ENCODE data around the gene PYDC1.
"Not testable (repeated sequence)": the region's sequence is repeated elsewhere in the genome, so short reads cannot be mapped to it uniquely, and the experiment has no call there.

Gene PYDC1

DNA sequence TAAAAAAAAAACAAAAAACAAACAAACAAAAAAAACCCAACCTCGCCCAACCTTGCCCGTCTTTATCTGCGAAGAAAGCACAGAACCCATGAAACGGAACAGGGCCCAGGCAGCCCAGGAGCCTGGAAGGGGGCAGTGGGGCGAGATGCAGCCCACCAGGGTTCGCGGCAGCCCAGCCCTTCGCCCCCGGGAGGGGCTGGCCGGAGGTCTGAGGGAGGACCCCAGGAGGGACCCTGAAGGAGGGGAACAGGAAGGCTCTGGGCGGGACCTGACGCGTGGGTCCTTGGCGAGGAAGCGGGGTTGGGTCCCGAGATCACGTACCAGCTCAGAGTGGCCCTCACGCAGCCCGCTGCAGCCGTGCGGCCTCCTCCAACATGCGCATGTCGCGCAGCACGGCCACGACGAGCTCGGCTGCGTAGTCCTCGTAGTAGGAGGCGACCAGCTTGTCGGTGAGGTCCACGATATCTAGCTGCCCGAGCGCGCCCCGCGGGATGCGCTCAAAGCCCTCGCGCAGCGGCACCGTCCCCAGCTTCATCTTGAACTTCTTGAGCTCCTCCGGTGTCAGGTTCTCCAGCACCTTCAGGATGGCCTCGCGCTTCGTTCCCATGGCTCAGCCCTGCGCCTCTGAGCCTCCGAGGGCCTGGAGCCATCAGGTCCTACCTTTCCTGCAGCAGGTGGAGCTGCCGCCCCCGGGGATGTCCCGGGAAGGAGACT, at the start of gene PYDC1:
TSS of gene PYDC1 (minus strand) at position 714 of the 714 bp plus-strand sequence. CDS start at position 607, 107 bp downstream.
- DNase-seq: peak; percentile 37

DNA sequence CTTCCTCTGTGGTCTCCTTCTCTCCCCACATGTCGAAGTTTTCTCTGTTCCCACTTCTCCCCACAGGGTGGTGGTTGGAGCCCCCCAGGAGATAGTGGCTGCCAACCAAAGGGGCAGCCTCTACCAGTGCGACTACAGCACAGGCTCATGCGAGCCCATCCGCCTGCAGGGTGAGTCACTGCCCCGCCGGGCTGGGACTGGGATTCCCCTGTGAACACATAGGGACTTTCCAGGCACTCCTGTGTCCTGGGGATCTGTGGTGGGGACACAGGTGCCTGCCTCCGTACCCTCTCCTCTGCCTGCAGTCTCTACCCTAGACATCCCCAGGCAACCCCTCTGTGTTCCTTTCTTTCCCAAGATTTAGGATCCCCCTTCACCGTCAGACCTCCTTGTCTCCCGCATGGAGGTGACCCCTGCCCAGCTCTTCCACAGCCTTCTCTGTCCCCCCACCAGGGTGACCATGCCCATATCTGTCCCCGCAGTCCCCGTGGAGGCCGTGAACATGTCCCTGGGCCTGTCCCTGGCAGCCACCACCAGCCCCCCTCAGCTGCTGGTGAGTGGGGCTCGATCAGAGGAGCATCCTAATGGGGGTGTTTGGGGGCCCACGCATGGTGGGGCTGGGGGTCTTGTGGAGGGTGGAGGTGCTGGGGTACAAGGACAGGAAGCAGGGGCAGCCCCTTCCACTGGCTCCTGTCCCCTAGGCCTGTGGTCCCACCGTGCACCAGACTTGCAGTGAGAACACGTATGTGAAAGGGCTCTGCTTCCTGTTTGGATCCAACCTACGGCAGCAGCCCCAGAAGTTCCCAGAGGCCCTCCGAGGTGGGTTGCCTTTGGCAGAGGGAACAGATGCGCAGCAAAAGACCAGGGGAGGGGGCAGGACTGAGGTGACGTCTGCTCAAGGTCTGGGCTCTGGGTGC, 48.7 kb upstream of the PYDC1 start:
- DNase-seq: peak; percentile 86

DNA sequence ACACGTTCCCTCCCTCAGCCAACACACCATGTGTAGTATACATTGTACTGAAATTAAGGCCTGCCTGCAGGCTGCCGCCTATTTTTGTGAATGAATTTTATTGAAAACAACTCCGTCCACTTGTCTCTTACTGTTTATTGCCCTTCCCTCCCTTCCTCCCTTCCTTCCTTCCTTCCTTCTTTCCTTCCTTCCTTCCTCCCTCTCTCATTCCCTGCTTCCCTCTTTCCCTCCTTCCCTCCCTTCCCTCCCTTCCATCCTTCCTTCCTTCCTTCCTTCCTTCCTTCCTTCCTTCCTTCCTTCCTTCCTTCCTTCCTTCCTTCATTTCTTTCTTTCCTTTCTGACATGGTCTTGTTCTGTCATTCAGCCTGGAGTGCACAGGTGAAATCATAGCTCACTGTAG, 45.1 kb upstream of the PYDC1 start:
- DNase-seq: no peak

DNA sequence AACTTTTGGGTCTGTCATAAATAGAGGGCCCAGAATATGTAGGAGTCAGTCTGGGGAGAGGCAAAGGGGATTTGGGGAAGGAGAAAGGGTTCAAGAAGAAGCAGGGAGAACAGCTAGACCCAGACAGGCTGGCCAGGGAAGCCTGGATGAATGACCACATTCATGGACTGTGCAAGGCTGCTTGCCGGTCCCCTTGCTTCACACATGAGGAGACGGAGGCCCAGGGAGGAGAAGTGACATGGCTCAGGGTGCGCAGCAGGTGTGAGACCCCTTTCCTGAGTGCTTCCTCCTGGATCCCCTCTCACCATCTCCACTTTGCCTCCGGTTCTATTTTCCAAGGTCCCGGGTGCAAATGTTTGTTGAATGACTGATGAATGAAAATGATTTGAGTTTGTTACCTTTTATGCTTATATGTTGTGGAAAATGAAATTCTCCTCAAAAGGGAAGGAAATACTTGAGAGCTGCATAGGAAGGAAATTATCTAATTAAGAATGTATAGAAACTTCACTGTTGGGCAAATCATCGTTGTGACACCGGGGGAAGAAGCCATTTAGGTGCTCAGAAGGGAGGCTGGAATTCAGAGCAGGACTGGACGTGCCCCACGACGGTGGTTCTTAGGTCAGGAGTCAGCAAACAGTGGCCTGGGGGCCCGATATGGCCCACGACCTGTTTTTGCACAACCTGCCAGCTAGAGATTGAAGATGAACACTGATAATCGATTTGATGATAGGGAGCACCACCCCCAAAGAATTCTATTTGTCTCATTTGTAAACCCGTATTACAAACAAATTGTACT, 43.4 kb upstream of the PYDC1 start:
- no peak for DNase-seq

DNA sequence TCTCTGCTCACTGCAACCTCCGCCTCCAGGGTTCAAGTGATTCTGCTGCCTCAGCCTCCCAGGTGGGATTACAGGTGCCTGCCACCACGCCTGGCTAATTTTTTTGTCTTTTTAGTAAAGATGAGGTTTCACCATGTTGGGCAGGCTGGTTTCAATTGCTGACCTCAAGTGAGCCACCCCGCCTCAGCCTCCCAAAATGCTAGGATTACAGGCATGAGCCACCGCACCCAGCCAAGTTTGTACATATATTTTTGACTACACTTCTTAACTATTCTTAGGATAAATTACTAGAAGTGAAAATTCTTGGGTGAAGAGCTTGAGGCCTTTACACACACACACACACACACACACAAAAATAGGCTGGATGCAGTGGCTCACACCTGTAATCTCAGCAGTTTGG, 41.4 kb upstream of the PYDC1 start:
- no peak for DNase-seq

DNA sequence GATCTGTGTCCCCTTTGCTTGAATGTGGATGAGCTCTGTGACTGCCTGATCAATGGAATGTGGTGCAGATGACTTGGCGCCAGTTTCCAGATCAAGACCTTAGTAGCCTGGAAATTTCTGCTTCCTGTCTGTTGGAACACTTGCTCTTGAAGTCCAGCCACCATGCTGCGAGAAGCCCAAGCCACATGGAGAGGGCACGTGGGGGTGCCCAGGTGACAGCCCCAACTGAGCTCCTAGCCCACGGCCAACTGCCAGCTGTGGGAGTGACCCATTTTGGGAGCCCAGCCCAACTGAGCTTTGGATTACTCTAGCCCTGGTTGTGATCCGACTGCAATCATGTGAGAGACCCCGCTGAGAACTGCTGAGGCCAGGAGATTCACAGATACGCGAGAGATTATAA, 39.5 kb upstream of the PYDC1 start:
- DNase-seq: no peak

DNA sequence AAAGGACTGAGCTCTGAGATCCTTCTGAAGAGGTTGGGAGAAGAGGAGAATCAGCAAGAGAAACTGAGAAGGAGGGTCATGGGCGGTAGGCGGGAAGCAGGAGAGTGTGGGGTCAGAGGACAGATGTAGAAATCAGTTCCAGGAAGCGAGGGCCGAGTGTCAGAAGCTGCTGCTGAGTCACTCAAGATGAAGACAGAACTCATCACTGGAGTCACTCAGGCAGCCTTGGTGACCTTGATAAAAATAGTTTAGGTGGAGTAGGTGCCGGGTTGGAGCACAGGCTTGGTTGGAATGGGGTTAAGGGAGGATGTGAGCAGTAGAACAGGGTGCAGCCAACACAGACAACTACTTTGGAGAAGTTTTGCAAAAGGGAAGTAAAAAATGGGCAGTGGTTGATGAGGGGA, 36.7 kb upstream of the PYDC1 start:
- DNase-seq: peak; percentile 66

DNA sequence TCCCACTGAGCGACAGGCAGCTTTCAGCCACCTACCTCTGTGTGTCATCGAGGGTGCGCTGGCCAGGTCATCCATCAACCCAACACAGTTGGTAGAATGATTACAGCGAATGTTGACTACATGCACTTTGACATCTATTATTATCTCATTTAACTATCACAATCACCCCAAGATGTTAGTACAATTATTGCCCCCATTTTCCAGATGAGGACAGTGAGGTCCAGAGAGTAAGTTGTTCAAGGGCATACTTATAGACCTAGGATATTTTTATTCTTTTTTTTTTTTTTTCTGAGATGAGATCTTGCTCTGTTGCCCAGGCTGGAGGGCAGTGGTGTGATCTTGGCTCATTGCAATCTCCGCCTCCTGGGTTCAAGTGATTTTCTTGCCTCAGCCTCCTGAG, 34.5 kb upstream of the PYDC1 start:
- no peak for DNase-seq

DNA sequence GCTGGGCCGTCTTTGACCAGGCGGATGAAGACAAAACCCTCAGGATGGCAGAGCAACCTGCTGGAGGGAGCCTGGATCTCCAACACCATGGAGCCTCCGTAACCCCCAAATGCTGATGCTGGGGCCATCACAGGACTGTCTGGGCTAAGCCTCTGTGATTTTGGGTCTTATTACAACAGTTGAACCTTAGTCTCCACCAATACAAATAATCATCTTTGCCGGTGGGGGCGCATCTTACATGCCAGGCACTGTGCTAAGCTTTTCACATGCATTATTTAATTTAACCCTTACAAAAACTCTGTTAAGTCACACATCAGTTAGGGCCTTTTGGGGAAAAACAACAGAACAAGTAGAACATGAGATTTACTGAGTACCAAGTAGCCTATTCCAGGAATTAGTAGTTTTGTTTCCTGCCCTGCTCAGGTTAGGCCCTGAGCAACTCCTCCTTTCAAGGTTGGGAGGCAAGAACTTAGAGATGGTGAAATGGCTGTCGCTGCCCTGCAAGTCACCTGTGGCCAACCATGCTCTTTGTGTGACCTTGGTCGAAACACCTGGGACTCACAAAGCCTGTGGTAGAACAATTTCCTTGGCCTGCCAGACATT, 33.9 kb upstream of the PYDC1 start:
- DNase-seq: no peak

DNA sequence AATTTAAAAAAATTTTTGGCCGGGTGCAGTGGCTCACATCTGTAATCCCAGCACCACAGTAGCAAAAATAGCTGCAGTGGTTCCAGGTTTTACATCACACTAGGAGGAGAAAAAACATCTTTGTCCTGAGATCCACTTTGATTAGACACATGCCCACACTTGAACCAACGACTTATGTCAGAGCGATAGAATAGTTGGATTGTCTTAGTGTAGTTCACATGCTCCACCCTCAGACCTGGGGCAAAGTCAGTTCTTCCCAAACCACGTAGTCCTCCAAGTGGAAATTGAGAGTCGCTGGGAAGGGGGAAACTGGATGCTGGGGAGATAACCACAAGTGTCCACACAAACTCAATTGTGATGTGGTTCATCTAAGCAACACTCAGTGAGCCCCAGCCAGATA, 31.4 kb upstream of the PYDC1 start:
- no peak for DNase-seq

DNA sequence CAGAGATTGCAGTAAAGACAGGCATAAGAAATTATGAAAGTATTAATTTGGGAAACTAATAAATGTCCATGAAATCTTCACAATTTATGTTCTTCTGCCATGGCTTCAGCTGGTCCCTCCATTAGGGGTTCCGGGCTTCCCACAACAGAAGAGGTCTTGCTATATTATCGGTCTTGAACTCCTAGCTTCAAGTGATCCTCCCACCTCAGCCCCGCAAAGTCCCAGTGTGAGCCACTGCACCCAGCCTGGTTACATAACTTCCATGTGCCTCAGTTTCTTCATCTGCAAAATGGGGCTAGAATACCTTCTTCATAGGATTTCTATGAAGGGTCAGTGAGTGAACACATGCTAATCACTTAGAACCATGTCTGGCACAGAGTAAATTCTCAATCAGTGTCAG, 29.4 kb upstream of the PYDC1 start:
- no peak for DNase-seq

DNA sequence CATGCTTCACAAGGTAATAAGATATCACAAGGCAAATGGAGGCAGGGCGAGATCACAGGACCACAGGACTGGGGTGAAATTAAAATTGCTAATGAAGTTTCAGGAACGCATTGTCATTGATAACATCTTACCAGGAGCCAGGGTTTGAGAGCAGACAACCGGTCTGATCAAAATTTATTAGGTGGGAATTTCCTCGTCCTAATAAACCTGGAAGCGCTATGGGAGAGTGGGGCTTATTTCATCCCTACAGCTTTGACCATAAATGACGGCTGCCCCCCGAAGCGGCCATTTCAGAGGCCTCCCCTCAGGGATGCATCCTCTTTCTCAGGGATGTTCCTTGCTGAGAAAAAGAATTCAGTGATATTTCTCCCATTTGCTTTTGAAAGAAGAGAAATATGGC, 28.7 kb upstream of the PYDC1 start:
- not testable (repeated sequence) for DNase-seq

DNA sequence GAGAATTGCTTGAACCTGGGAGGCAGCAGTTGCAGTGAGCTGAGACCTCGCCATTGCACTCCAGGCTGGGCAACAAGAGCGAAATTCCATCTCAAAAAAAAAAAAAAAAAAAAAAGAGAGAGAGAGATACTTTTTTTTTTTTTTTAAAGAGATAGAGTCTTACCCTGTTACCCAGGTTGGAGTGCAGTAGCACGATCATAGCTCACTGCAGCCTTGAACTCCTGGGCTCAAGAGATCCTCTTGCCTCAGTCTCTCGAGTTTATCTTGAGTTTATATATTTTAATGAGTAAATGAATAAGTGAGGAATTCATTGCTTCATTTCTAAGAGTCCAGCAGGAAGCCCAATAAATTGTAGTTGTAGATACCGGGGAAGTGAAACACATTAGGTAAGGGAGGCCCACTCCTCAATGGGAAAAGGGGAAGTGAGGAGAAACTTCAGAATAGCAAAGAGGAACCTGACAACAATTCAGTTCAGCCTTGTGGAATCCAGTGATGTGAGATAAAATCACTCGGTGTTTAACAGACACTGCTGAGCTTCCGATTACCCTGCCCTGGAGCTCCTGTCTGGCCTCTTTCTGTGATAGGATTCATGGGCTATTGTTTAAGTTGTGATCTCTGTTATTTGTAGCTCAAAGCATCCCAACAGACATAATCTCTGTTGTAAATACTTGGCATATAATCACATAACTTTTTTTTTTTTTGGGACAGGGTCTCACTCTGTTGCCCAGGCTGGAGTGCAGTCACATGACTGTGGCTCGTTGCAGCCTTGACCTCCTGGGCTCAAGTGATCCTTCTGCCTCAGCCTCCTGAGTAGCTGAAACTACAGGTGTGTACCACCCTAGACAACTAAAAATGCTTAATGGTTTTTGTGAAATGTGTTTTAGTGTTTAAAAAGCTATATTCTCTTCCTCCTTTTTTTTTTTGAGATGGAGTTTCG, 27.1 kb upstream of the PYDC1 start:
- DNase-seq: no peak

DNA sequence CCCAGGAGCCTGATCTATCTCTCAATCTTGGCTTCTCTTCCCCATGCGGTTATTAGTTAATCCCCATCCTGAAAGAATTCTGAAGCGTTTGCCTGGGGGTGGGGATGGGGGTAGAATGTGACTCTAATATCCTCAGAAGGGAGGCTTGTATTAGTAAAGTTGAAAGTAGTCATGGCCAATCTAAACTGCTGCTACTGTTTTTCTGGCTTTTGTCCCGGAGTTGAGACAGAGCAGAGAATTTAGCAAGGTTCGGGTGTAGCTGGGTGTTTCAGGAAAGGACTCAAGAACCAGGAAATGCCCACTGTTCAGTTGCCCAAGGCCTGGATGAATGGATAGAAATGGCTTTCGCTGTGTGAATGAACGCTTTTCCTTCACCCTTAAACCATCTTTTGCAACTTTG, 25.3 kb upstream of the PYDC1 start:
- no peak for DNase-seq

DNA sequence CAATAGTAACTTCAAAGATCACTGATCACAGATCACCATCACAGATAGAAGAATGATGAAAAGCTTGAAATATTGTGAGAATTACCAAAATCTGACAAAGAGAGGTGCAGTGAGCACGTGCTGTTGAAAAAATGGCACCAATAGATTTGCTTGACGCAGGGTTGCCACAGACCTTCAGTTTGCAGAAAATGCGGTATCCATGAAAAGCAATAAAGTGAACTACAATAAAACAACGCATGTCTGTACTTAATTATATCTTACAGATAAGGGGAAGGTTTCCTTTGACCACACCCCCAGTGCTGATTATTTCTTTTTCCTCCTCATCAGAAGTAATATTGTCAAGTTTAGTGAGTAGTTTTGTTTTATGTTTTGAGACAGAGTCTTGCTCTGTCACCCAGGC, 21.1 kb upstream of the PYDC1 start:
- DNase-seq: no peak

DNA sequence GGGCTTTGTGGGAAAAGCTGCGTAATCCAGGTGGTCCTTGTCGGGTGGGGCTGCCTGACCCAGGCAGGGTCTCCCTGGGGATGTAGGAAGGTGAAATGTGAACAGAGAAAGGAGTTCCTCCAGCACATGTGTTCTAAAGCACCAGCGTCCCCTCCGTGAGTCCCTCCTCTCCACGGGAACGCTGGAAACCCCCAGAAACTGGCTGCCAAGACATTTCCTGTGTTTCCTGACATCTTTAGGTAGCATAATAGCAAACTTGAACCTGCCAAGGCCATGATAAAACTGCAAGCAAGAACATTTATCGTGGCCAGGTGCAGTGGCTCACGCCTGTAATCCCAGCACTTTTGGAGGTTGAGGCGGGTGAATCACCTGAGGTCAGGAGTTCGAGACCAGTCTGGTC, 12.6 kb upstream of the PYDC1 start:
- no peak for DNase-seq

DNA sequence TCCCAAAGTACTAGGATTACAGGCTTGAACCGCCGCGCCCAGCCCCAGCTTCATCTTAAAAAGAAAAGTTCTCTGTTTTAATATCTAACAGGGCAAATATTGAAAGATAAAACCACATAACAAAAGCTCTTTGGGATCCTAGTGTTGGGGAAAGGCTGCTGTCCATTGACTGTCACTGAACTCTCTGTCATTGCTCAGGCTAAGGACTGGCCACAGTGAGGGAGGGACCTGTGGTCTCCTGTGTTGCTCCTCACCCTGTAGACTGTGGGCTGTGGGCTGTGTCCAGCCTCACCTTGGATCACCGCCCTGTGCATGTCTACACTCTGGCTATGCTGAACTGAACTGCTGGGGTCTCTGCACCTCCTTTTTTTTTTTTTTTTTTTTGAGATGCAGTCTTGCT, 11.3 kb upstream of the PYDC1 start:
- no peak for DNase-seq

DNA sequence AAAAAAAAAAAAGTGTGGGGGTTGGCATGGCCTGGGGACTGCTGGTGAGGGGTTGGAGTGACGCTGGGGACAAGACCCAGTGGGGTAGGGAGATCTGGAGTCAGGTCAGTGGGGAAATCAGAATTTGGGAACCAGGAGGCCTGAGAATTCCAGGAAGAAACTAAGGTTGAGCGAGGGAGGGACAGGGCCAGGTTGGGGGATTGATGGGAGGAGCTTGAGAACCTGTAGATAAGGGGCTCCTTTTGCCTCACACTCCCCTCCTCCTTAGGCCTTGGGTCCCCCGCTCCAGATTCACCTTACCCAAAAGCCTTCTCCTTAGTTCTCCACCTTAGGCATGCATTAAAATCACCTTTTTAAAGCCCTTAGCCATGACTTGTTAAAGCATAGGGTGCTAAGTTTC, 8.3 kb upstream of the PYDC1 start:
- DNase-seq: no peak

DNA sequence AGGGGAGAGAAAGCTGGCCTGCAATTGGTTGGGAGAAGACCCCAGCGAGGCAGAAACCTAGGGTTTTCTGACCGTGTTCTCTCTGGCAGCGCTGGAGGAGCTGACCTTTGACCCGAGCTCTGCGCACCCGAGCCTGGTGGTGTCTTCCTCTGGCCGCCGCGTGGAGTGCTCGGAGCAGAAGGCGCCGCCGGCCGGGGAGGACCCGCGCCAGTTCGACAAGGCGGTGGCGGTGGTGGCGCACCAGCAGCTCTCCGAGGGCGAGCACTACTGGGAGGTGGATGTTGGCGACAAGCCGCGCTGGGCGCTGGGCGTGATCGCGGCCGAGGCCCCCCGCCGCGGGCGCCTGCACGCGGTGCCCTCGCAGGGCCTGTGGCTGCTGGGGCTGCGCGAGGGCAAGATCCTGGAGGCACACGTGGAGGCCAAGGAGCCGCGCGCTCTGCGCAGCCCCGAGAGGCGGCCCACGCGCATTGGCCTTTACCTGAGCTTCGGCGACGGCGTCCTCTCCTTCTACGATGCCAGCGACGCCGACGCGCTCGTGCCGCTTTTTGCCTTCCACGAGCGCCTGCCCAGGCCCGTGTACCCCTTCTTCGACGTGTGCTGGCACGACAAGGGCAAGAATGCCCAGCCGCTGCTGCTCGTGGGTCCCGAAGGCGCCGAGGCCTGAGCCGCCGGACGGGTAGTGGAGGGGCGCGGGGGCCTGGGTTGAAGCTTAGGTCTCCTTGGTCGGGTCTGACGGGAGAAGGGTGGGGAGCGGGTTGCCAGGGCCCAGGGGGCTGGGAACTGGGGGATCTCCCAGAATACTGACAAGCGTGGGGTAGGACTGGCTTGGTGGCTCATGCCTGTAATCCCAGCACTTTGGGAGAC, 7.4 kb upstream of the PYDC1 start:
- no peak for DNase-seq

DNA sequence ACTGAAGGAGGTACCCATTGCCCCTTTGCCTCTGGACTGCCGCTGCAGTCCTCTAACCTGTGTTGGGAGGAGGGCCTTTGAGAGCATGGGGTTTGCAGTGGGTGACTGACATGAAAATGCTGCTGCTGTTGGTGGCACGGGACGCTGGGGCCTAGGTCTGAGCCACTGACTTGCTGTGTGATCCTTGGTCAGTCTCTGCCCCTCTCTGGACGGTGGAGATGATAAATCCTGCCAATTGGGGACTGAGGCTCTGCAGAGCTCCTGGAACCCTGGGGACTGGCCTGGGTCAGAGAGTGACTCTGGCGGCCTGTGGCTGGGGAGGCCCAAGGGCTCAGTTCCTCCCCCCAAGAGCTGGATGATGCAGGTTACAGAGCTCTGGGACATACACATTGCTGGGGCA, 6.1 kb upstream of the PYDC1 start:
- no peak for DNase-seq

Measured in stimulated activated CD8-positive, alpha-beta memory T cell treated with anti-CD3 and anti-CD28 coated beads, Interleukin-4, amount 100 ng/mL, for 48 hours (primary cell).